Sigmoid colon (tissue), 7 donors: ENCODE data around the gene CDCA4. TPM values are rescaled to one million over a fixed set of nuclear protein-coding genes. Genes with fewer than 3 reads are reported as not detected.

Source experiments
- DNase-seq: peaks from one replicate; pipeline ENCODE4 v3.0.0-alpha.2; 2019
- H3K27ac ChIP-seq, 4 donors: fragments of 200-600 bp; sonication (generic); one replicate each; pipeline ENCODE4 v1.5.1; 2016 to 2019; ENCODE audit warnings: mild to moderate bottlenecking in 1 of 4
- H3K27me3 ChIP-seq, 3 donors: fragments of 200-600 bp; sonication (generic); one replicate each; pipeline ENCODE4 v1.5.1; 2019; ENCODE audit warnings: mild to moderate bottlenecking in 1 of 3
- H3K36me3 ChIP-seq, 4 donors: fragments of 200-600 bp; sonication (generic); one replicate each; pipeline ENCODE4 v1.5.1; 2016 to 2019
- H3K4me1 ChIP-seq, 4 donors: fragments of 200-600 bp; sonication (generic); one replicate each; pipeline ENCODE4 v1.5.1; 2017 to 2019
- H3K4me3 ChIP-seq, 4 donors: fragments of 200-600 bp; sonication (generic); one replicate each; pipeline ENCODE4 v1.5.1; 2017 to 2019; ENCODE audit warnings: mild to moderate bottlenecking in 2 of 4, moderate library complexity in 1 of 4
- H3K9me3 ChIP-seq, 4 donors: fragments of 200-600 bp in 3 of 4; sonication (generic) in 3 of 4; one replicate each; pipeline versions ENCODE4 v1.5.1 to v1.6.1; 2013 to 2019
- CTCF ChIP-seq, 4 experiments: fragments of 450-650 bp in 3 of 4; fragments of 200-600 bp in 1 of 4; IDR thresholded peaks; one replicate each; pipeline ENCODE4 v1.5.1; 2016 to 2019; ENCODE audit warnings: antibody characterized with exemption in 4 of 4, mild to moderate bottlenecking in 3 of 4, moderate library complexity in 2 of 4
- EP300 ChIP-seq, 4 donors: sonication (generic); formaldehyde crosslinking; IDR thresholded peaks; one replicate each; pipeline ENCODE4 v1.6.1; 2017; ENCODE audit warnings: antibody characterized with exemption in 4 of 4
- POLR2A ChIP-seq, 2 donors: fragments of 450-650 bp; IDR thresholded peaks; one replicate each; pipeline ENCODE4 v1.6.1; 2016; ENCODE audit warnings: antibody characterized with exemption in 2 of 2, mild to moderate bottlenecking in 2 of 2, moderate library complexity in 2 of 2
- POLR2AphosphoS5 ChIP-seq, 4 donors: sonication (generic); formaldehyde crosslinking; IDR thresholded peaks; one replicate each; pipeline ENCODE4 v1.6.1; 2017; ENCODE audit warnings: antibody characterized with exemption in 4 of 4
- WGBS, 2 donors: extraction: QIAGEN DNeasy Blood & Tissue Kit; methylation state at CpG; one replicate each; pipeline ENCODE4 v1.1.7; 2013; 5-methylcytosine and 5-hydroxymethylcytosine counted together
- intact Hi-C: fragments of 100-400 bp; cut with DNase I; formaldehyde crosslinking; loops from one replicate; pipeline ENCODE4 v1.15.1; 2023
- polyA plus RNA-seq, 3 donors: library from polyadenylated mRNA; stranded (reverse); fragments of 200-250 nt; gene quantifications; one replicate each; pipeline ENCODE4 v1.2.3, GENCODE V29; 2013
- total RNA-seq, 4 donors: library from RNA; depleted of rRNA; stranded (reverse); fragments of >200 nt; gene quantifications; one replicate each; pipeline ENCODE4 v1.1.0, GENCODE V29; 2016
- donor health status: healthy with polysubstance abuse.
- donor health status: Bipolar disorder and iron deficiency.
- donor health status: healthy.

The CDCA4 gene
- total and polyA plus RNA-seq, 7 donors, result 2.4 to 11.3 (median 5.4) TPM

- no peaks in the 10 kb centered on the region for H3K27me3 ChIP-seq
- no peaks in the 10 kb centered on the region for H3K9me3 ChIP-seq
- no peak overlapping the region for H3K27ac ChIP-seq
- peaks cover 0 to 4% (median 1%) of the 10 kb centered on the region in 4 donors for H3K4me1 ChIP-seq
- no peak for DNase-seq
- intact Hi-C loops, result loop anchor here (10.0 kb wide), 1 partner anchor 285 kb away; no protein-coding TSS in a partner anchor
- no peak for TF ChIP-seq POLR2AphosphoS5 (IDR thresholded peaks at IDR 0.05)
- no peak for TF ChIP-seq CTCF (IDR thresholded peaks at IDR 0.05)
- no peak for TF ChIP-seq EP300 (IDR thresholded peaks at IDR 0.05)
- TF ChIP-seq POLR2A (IDR thresholded peaks at IDR 0.05), result no peak
- WGBS, 2 donors, result 76 to 90% methylated on average over 25 of the region's 25 CpGs
- H3K4me3 ChIP-seq, result no peak overlapping the region
- H3K36me3 ChIP-seq, result no peaks in the 10 kb centered on the region
These were observed 29.1 kb upstream of the CDCA4 start for GRCh38 chr14:105049753-105050550.

GRCh38 chr14:105047283-105048016, 26.6 kb upstream of the CDCA4 start:
- WGBS, 2 donors, result 77 to 86% methylated on average over 24 of the region's 24 CpGs
- Histone ChIP-seq H3K27ac (no peak overlapping the region), H3K27me3 (no peaks in the 10 kb centered on the region), H3K4me1 (peaks cover 0 to 4% (median 1%) of the 10 kb centered on the region in 4 donors), H3K36me3 (no peaks in the 10 kb centered on the region), H3K9me3 (no peaks in the 10 kb centered on the region), H3K4me3 (no peak overlapping the region)
- DNase-seq, result peak; percentile 66
- no peak for TF ChIP-seq POLR2AphosphoS5 (IDR thresholded peaks at IDR 0.05)
- no peak for TF ChIP-seq CTCF (IDR thresholded peaks at IDR 0.05)
- TF ChIP-seq POLR2A (IDR thresholded peaks at IDR 0.05), result no peak
- no peak for TF ChIP-seq EP300 (IDR thresholded peaks at IDR 0.05)
- intact Hi-C loops, result loop anchor here (10.0 kb wide), 1 partner anchor 283 kb away; no protein-coding TSS in a partner anchor

- no peaks in the 10 kb centered on the region for H3K9me3 ChIP-seq
These were observed 26.0 kb upstream of the CDCA4 start for GRCh38 chr14:105046891-105047282.

More at GRCh38 chr14:105046891-105047282, 26.0 kb upstream of the CDCA4 start:
- H3K36me3 ChIP-seq, result no peaks in the 10 kb centered on the region
- DNase-seq, result no peak
- H3K4me3 ChIP-seq, result no peak overlapping the region
- H3K27me3 ChIP-seq, result no peaks in the 10 kb centered on the region
- H3K27ac ChIP-seq, result no peak overlapping the region
- peaks cover 0 to 4% (median 1%) of the 10 kb centered on the region in 4 donors for H3K4me1 ChIP-seq
- 94 to 95% methylated on average over 9 of the region's 9 CpGs for WGBS, 2 donors
- intact Hi-C loops, result loop anchor here (10.0 kb wide), 1 partner anchor 282 kb away; no protein-coding TSS in a partner anchor
- no peak for TF ChIP-seq POLR2AphosphoS5 (IDR thresholded peaks at IDR 0.05)
- no peak for TF ChIP-seq EP300 (IDR thresholded peaks at IDR 0.05)
- no peak for TF ChIP-seq POLR2A (IDR thresholded peaks at IDR 0.05)
- no peak for TF ChIP-seq CTCF (IDR thresholded peaks at IDR 0.05)
